Measurements from ENCODE around the gene MTMR3. TPM values are rescaled to one million over a fixed set of nuclear protein-coding genes. Genes with fewer than 3 reads are reported as not detected.

Gene MTMR3
- total and polyA plus RNA-seq, 2 of the 8 experiments (the other 6 are each of a cell fraction or from before 2014, with no cell fraction given): 16.9 to 18.5 TPM

GRCh38 chr22:29883775-29884097 is 762 bp downstream of the MTMR3 start:
- Histone ChIP-seq H3K36me3 (ENCODE audit: control insufficient read depth in 2 of 4, insufficient read depth in 4 of 4, low read length in 3 of 4) (no peaks in the 10 kb centered on the region), H3K4me1 (replicated peaks in 1 of 4; ENCODE audit: control insufficient read depth in 3 of 4, insufficient read depth in 4 of 4, low read length in 3 of 4) (peaks cover 0 to 5% (median 3%) of the 10 kb centered on the region in 4 experiments; a peak in 4 of 7 replicates), H3K79me1 (ENCODE audit: low read depth, low read length) (no peaks in the 10 kb centered on the region), H2BK20ac (ENCODE audit: low read length) (no peak overlapping the region), H2AFZ (ENCODE audit: low read length) (no peak overlapping the region; the same call in 1 of the 2 replicates), H3K4me2 (ENCODE audit: insufficient read depth in 1 of 2, low read depth in 2 of 2, low read length in 2 of 2) (peak overlapping the region; percentile 45 to 75), H3K23ac (ENCODE audit: insufficient read length) (no peak overlapping the region), H3K56ac (replicated peaks; ENCODE audit: insufficient read length, low read depth, low read length) (no peak overlapping the region), H3K27ac (ENCODE audit: low read depth, low read length) (no peak overlapping the region), H3K9ac (replicated peaks in 1 of 4; ENCODE audit: extremely low read depth in 1 of 4, low read depth in 3 of 4, low read length in 3 of 4) (peak overlapping the region; percentile 35 to 53 (median 44); a peak in 4 of 7 replicates), H2BK12ac (ENCODE audit: low read depth, low read length) (no peak overlapping the region), H2AK5ac (ENCODE audit: low read depth, low read length) (no peak overlapping the region), H3K4ac (replicated peaks; ENCODE audit: insufficient read length, low read depth, low read length) (no peak overlapping the region), H4K5ac (ENCODE audit: insufficient read length, low read depth, low read length) (peak overlapping the region; percentile 44), H4K20me1 (replicated peaks in 1 of 2; ENCODE audit: control insufficient read depth in 1 of 2, insufficient read depth in 2 of 2, low read length in 2 of 2) (peaks cover 0 to 5% of the 10 kb centered on the region in 2 experiments), H2BK120ac (replicated peaks; ENCODE audit: low read depth, low read length) (no peak overlapping the region), H3K4me3 (ENCODE audit: extremely low read depth in 1 of 4, insufficient read depth in 2 of 4, low read depth in 3 of 4, low read length in 4 of 4) (peak overlapping the region; percentile 84 to 96 (median 86)), H4K91ac (replicated peaks; ENCODE audit: insufficient read length, low read length) (no peak overlapping the region), H3K9me3 (ENCODE audit: insufficient read depth in 2 of 2, low read depth in 1 of 2, low read length in 1 of 2) (no peaks in the 10 kb centered on the region), H3K23me2 (ENCODE audit: low read depth, low read length) (0 out of 2 replicates have a peak, but pooled peaks cover 2% of the 10 kb centered on the region), H3K18ac (ENCODE audit: extremely low read depth, low read length) (no peak overlapping the region), H2BK5ac (ENCODE audit: low read depth, low read length) (peak overlapping the region; percentile 75; the same call in 1 of the 2 replicates), H4K8ac (ENCODE audit: extremely low read depth, insufficient read depth, low read length) (no peak overlapping the region), H3K14ac (ENCODE audit: insufficient read length) (no peak overlapping the region), H3K79me2 (ENCODE audit: control insufficient read depth in 1 of 2, insufficient read depth in 2 of 2, low read length in 2 of 2) (peaks cover 0 to 51% of the 10 kb centered on the region in 2 experiments; a peak in 2 of 4 replicates), H2BK15ac (ENCODE audit: low read length) (no peak overlapping the region), H3K27me3 (replicated peaks in 1 of 4; ENCODE audit: control insufficient read depth in 3 of 4, extremely low read depth in 1 of 4, insufficient read depth in 3 of 4, low read length in 3 of 4) (no peaks in the 10 kb centered on the region)
- DNase-seq (ENCODE audit: low read depth in 1 of 2, low spot score in 2 of 2): no peak
- ChIA-PET POLR2A (ENCODE audit: partially characterized antibody) (interaction anchor here (0.6 to 1.3 kb wide), 2 partner anchors 21 to 51 kb away, joined by 3 read pairs; no protein-coding TSS in a partner anchor), CTCF (ENCODE audit: partially characterized antibody) (interaction anchor here (1.2 to 1.5 kb wide), 3 partner anchors 11 to 119 kb away, joined by 3 to 4 read pairs (median 3); no protein-coding TSS in a partner anchor)
- FAIRE-seq: no peak
- 14% methylated on average over 14 of the region's 14 CpGs; no CpG with 5 or more reads in 1 of the 2 experiments for WGBS, 2 experiments (ENCODE audit: extremely low coverage in 1 of 2, insufficient coverage in 1 of 2, insufficient read length in 1 of 2, insufficient replicate concordance in 2 of 2, low coverage in 1 of 2, low lambda C conversion rate in 2 of 2, missing lambda C conversion rate in 1 of 2)
- no peak for TF ChIP-seq RBBP5 (IDR thresholded peaks at IDR 0.05; ENCODE audit: borderline replicate concordance, low read depth, low read length)
- TF ChIP-seq SIN3A (conservative IDR thresholded peaks at IDR 0.05 in 1 of 2, IDR thresholded peaks at IDR 0.05 in 1 of 2; ENCODE audit: low read depth in 1 of 2, low read length in 2 of 2): no peak
- no peak for TF ChIP-seq POU5F1 (IDR thresholded peaks at IDR 0.05; ENCODE audit: low read depth, low read length)
- no peak for TF ChIP-seq CREB1 (IDR thresholded peaks at IDR 0.05)
- no peak for TF ChIP-seq ZNF274 (IDR thresholded peaks at IDR 0.05; ENCODE audit: borderline replicate concordance, extremely low read depth, low read length)
- TF ChIP-seq TBP (IDR thresholded peaks at IDR 0.05; ENCODE audit: low read depth, low read length): no peak
- no peak for TF ChIP-seq MAFK (IDR thresholded peaks at IDR 0.05; ENCODE audit: low read depth, low read length)
- no peak for TF ChIP-seq RFX5 (IDR thresholded peaks at IDR 0.05; ENCODE audit: borderline replicate concordance, low read depth, low read length)
- no peak for TF ChIP-seq KDM5A (IDR thresholded peaks at IDR 0.05; ENCODE audit: low read length)
- TF ChIP-seq HDAC6 (IDR thresholded peaks at IDR 0.05; ENCODE audit: low read depth, low read length): no peak
- no peak for TF ChIP-seq SP1 (IDR thresholded peaks at IDR 0.05; ENCODE audit: low read depth, low read length)
- TF ChIP-seq CHD1 (IDR thresholded peaks at IDR 0.05; ENCODE audit: low read depth, low read length): no peak
- no peak for TF ChIP-seq BACH1 (IDR thresholded peaks at IDR 0.05; ENCODE audit: low read length)
- TF ChIP-seq ATF3 (IDR thresholded peaks at IDR 0.05; ENCODE audit: insufficient read depth, low read depth, low read length): no peak
- no peak for TF ChIP-seq JUND (IDR thresholded peaks at IDR 0.05; ENCODE audit: low read length)
